HuH-7.5 (cell line): ENCODE measurements around the gene KCNMB1.
"Not testable (repeated sequence)": the region's sequence is repeated elsewhere in the genome, so short reads cannot be mapped to it uniquely, and the experiment has no call there.

Experiments
- DNase-seq: peaks from one replicate; pipeline ENCODE4 v3.0.0; 2011; ENCODE audit warnings: low spot score

The KCNMB1 gene

GRCh38 chr5:170377027-170377426 is 12.1 kb downstream of the KCNMB1 start:
- no peak for DNase-seq

GRCh38 chr5:170376526-170376925 is 12.6 kb downstream of the KCNMB1 start:
- DNase-seq, result not testable (repeated sequence)

- DNase-seq, result no peak
Observed at GRCh38 chr5:170375283-170375682, 13.9 kb downstream of the KCNMB1 start.

GRCh38 chr5:170372971-170373370 is 16.2 kb downstream of the KCNMB1 start:
- DNase-seq, result no peak

GRCh38 chr5:170368586-170368985 is 20.6 kb downstream of the KCNMB1 start:
- DNase-seq, result no peak

- no peak for DNase-seq
Observed at GRCh38 chr5:170366276-170366675, 22.9 kb downstream of the KCNMB1 start.

GRCh38 chr5:170365831-170366230 is 23.3 kb downstream of the KCNMB1 start:
- DNase-seq, result no peak

GRCh38 chr5:170365011-170365410 is 24.2 kb downstream of the KCNMB1 start:
- DNase-seq, result no peak

GRCh38 chr5:170363671-170364070 is 25.5 kb downstream of the KCNMB1 start:
- DNase-seq, result no peak

- no peak for DNase-seq
Observed at GRCh38 chr5:170362656-170363055, 26.5 kb downstream of the KCNMB1 start.

- DNase-seq, result no peak
Observed at GRCh38 chr5:170362102-170362501, 27.1 kb downstream of the KCNMB1 start.

GRCh38 chr5:170361616-170362015 is 27.6 kb downstream of the KCNMB1 start:
- no peak for DNase-seq

GRCh38 chr5:170361116-170361515 is 28.1 kb downstream of the KCNMB1 start:
- DNase-seq, result no peak

GRCh38 chr5:170360709-170361108 is 28.5 kb downstream of the KCNMB1 start:
- DNase-seq, result no peak

- DNase-seq, result no peak
Observed at GRCh38 chr5:170357955-170358444, 31.2 kb downstream of the KCNMB1 start.

- DNase-seq, result no peak
Observed at GRCh38 chr5:170355601-170356098, 33.5 kb downstream of the KCNMB1 start.

- DNase-seq, result no peak
Observed at GRCh38 chr5:170353961-170354360, 35.2 kb downstream of the KCNMB1 start.

GRCh38 chr5:170353011-170353761 is 36.0 kb downstream of the KCNMB1 start:
- DNase-seq, result no peak

- no peak for DNase-seq
Observed at GRCh38 chr5:170348137-170348633, 41.0 kb downstream of the KCNMB1 start.

GRCh38 chr5:170347022-170347567 is 42.1 kb downstream of the KCNMB1 start:
- no peak for DNase-seq

- no peak for DNase-seq
Observed at GRCh38 chr5:170345971-170346370, 43.2 kb downstream of the KCNMB1 start.

GRCh38 chr5:170343177-170343576 is 46.0 kb downstream of the KCNMB1 start:
- no peak for DNase-seq

- DNase-seq, result no peak
Observed at GRCh38 chr5:170342153-170342725, 46.9 kb downstream of the KCNMB1 start.
